Colonic mucosa (tissue), 4 donors: Measurements from ENCODE around the gene DUSP19. TPM values are rescaled to one million over a fixed set of nuclear protein-coding genes. Genes with fewer than 3 reads are reported as not detected.

Experiments used
- DNase-seq: peaks from one replicate; pipeline ENCODE4 v3.0.0-alpha.2; 2020
- H3K27ac ChIP-seq: fragments of 200-600 bp; one replicate; pipeline ENCODE4 v1.8.0; 2021
- H3K27me3 ChIP-seq: fragments of 200-600 bp; one replicate; pipeline ENCODE4 v1.8.0; 2021
- H3K36me3 ChIP-seq: fragments of 200-600 bp; one replicate; pipeline ENCODE4 v1.8.0; 2021
- H3K4me1 ChIP-seq: fragments of 200-600 bp; one replicate; pipeline ENCODE4 v1.8.0; 2021; ENCODE audit warnings: mild to moderate bottlenecking
- H3K4me3 ChIP-seq: fragments of 200-600 bp; one replicate; pipeline ENCODE4 v1.8.0; 2021
- H3K9ac ChIP-seq, 2 donors: one replicate each; pipeline ENCODE4 v1.7.0; 2013; ENCODE audit warnings: control low read depth in 2 of 2, low read depth in 2 of 2, low read length in 2 of 2
- H3K9me3 ChIP-seq: fragments of 200-600 bp; one replicate; pipeline ENCODE4 v1.8.0; 2021
- intact Hi-C: fragments of 100-400 bp; cut with DNase I; formaldehyde crosslinking; loops from one replicate; pipeline ENCODE4 v1.14.1; 2022
- total RNA-seq, 2 donors: library from RNA; stranded (reverse); fragmentation: NEBNext Ultra II Directional in 1 of 2; extraction: Animal tissue kit (Norgen Biotek cat#: 25700) in 1 of 2; gene quantifications; one replicate each; pipeline ENCODE4 v1.2.1, GENCODE V29; 2021
- TF ChIP-seq, protein P1 (sequence below): fragments of 200-600 bp; IDR thresholded peaks from one replicate; pipeline ENCODE4 v1.8.0; 2022; ENCODE audit warnings: antibody characterized with exemption, mild to moderate bottlenecking
- donor health status: healthy.
- donor health status: DM: no; HTN: no; CAD: no.
- donor health status: DM: no; HTN: no; CAD: no.

The DUSP19 gene
- total RNA-seq, 2 donors from 2014 or later = 2.0 to 2.5 TPM

DNA sequence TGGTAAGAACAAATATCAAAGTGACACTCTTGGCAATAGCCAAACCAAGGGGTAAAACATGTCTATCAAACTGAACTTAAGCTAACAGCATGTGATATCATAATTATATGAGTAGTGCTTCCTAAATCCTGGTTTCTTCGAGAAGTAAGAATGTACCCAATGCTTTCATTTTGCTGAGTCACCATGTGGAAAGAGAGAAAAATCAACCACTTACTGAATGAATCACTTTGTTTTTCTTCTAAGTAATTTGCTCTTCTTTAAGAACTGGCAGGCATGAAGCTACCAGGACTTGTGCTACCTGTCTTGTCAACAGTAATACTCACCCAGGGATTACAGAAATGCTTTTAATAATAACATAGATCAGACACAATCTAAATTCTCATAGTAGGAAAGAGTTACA lies 19.0 kb upstream of the DUSP19 start:
- no peaks in the 10 kb centered on the region for H3K9me3 ChIP-seq
- intact Hi-C loops = no loop called here
- H3K27ac ChIP-seq = no peak overlapping the region
- H3K27me3 ChIP-seq = no peaks in the 10 kb centered on the region
- TF ChIP-seq, protein P1, sequence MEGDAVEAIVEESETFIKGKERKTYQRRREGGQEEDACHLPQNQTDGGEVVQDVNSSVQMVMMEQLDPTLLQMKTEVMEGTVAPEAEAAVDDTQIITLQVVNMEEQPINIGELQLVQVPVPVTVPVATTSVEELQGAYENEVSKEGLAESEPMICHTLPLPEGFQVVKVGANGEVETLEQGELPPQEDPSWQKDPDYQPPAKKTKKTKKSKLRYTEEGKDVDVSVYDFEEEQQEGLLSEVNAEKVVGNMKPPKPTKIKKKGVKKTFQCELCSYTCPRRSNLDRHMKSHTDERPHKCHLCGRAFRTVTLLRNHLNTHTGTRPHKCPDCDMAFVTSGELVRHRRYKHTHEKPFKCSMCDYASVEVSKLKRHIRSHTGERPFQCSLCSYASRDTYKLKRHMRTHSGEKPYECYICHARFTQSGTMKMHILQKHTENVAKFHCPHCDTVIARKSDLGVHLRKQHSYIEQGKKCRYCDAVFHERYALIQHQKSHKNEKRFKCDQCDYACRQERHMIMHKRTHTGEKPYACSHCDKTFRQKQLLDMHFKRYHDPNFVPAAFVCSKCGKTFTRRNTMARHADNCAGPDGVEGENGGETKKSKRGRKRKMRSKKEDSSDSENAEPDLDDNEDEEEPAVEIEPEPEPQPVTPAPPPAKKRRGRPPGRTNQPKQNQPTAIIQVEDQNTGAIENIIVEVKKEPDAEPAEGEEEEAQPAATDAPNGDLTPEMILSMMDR = no peak
- no peak overlapping the region for H3K4me3 ChIP-seq
- no peak overlapping the region for H3K9ac ChIP-seq
- H3K4me1 ChIP-seq = no peaks in the 10 kb centered on the region
- no peaks in the 10 kb centered on the region for H3K36me3 ChIP-seq
- no peak for DNase-seq

DNA sequence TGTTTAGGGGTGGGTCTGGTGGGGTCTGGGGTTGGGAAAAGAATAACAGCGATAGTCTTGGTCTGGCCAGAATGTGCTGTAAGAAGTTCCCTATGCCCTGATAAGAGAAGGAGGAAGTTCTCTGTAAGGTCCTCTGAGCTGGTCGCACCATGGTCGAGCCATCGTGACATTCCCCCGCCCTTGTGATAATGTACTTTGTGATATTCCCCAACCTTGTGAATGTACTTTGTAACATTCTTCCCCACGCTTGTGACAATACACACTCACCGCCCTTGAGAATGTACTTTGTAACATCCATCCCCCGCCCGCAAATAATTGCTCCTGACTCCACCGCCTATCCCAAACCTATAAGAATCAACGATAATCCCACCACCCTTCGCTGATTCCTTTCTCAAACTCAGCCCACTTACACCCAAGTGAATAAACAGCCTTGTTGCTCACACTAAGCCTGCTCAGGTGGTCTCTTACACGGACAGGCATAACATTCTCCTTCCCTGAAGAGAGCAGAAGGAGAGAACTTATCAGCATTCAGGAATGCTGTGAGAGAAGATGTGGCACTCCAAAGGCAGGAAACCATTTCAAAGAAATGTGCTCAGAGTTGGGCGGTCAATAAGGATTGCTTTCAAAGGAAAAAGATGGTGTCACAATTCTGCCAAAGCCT lies 17.8 kb upstream of the DUSP19 start:
- no peaks in the 10 kb centered on the region for H3K27me3 ChIP-seq
- TF ChIP-seq, protein P1 = no peak
- no peaks in the 10 kb centered on the region for H3K9me3 ChIP-seq
- no peak for DNase-seq
- H3K4me3 ChIP-seq = no peak overlapping the region
- intact Hi-C loops = no loop called here
- no peak overlapping the region for H3K27ac ChIP-seq
- H3K36me3 ChIP-seq = no peaks in the 10 kb centered on the region
- no peaks in the 10 kb centered on the region for H3K4me1 ChIP-seq
- no peak overlapping the region for H3K9ac ChIP-seq

DNA sequence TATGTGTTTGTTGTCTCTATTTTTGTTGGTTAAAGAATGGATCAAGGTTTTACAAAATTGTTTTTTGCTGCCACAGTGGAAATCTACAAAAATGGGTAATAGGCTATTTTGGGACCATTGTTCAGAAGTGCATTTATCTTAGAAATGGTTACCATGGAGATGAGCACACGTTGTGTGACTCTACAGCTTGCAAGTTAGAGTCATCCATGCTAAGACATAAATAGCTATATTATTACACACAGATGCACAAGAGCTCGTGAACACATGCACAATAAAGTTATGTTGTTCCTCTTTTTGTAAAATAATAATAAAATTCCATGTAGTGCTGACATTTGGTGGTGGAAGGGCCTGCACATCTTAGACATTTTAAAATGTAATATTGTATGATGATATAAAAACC lies 15.5 kb upstream of the DUSP19 start:
- Histone ChIP-seq H3K4me3 (no peak overlapping the region), H3K27ac (no peak overlapping the region), H3K4me1 (no peaks in the 10 kb centered on the region), H3K27me3 (no peaks in the 10 kb centered on the region), H3K9me3 (no peaks in the 10 kb centered on the region), H3K36me3 (no peaks in the 10 kb centered on the region), H3K9ac (no peak overlapping the region)
- no peak for DNase-seq
- TF ChIP-seq, protein P1 = no peak
- intact Hi-C loops = no loop called here

DNA sequence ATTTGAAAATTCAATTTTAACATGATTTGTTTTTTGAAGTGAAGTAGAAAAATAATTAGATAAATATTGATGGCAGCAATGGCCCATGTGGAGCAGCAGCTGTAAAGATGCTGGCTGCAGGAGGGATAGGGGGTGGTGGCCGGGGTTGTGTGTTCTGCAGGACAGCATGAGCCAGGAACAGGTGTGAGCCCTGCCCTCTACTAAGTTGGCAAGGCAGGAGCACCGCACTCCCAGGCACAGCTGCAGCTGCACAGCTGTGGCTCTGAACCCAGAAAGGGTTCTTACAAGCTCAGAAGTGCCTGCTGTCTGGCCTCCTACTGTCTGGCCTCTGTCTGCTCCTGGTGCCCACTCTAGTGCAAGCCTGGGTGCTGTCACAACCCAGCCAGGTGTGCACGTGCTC lies 10.0 kb upstream of the DUSP19 start:
- intact Hi-C loops = no loop called here

DNA sequence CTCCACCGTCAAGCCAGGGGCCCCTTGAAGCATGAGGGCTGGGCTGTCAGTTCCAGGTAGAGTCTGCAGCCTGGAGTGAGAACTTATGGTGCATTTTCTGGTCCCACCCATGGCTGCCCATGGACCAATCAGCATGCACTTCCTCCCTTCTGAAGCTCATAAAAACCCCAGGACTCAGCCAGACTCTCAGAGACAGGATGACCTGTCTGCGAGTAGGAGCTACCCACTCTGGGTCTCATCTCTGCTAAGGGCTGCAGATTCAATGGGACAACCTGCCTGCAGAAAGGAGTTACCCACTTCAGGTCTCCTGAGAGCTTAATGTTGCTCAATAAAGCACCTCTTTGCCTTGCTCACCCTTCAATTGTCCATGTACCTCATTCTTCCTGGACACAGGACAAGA lies 9.4 kb upstream of the DUSP19 start:
- TF ChIP-seq, protein P1 = no peak
- intact Hi-C loops = no loop called here
- H3K9ac ChIP-seq = no peak overlapping the region

More for the DNA sequence above, 10.0 kb upstream of the DUSP19 start:
- TF ChIP-seq, protein P1 = no peak
- no peak overlapping the region for H3K4me3 ChIP-seq
- no peak for DNase-seq
- H3K27me3 ChIP-seq = no peaks in the 10 kb centered on the region
- no peak overlapping the region for H3K27ac ChIP-seq
- H3K9me3 ChIP-seq = no peaks in the 10 kb centered on the region
- no peak overlapping the region for H3K9ac ChIP-seq
- H3K4me1 ChIP-seq = no peaks in the 10 kb centered on the region
- H3K36me3 ChIP-seq = no peaks in the 10 kb centered on the region

More for the DNA sequence above, 9.4 kb upstream of the DUSP19 start:
- Histone ChIP-seq H3K27ac (no peak overlapping the region), H3K4me1 (no peaks in the 10 kb centered on the region), H3K9me3 (no peaks in the 10 kb centered on the region), H3K27me3 (no peaks in the 10 kb centered on the region), H3K36me3 (no peaks in the 10 kb centered on the region), H3K4me3 (no peak overlapping the region)
- no peak for DNase-seq
